GM21381 (cell line): ENCODE results near the gene SETD1B.

ENCODE experiments used
- ATAC-seq: cut with Tn5 transposase; IDR thresholded peaks from one replicate; pipeline ENCODE4 v1.9.1; 2021; ENCODE audit warnings: mild to moderate bottlenecking, moderate library complexity; ENCODE audit not compliant: unreplicated experiment

Gene SETD1B

DNA sequence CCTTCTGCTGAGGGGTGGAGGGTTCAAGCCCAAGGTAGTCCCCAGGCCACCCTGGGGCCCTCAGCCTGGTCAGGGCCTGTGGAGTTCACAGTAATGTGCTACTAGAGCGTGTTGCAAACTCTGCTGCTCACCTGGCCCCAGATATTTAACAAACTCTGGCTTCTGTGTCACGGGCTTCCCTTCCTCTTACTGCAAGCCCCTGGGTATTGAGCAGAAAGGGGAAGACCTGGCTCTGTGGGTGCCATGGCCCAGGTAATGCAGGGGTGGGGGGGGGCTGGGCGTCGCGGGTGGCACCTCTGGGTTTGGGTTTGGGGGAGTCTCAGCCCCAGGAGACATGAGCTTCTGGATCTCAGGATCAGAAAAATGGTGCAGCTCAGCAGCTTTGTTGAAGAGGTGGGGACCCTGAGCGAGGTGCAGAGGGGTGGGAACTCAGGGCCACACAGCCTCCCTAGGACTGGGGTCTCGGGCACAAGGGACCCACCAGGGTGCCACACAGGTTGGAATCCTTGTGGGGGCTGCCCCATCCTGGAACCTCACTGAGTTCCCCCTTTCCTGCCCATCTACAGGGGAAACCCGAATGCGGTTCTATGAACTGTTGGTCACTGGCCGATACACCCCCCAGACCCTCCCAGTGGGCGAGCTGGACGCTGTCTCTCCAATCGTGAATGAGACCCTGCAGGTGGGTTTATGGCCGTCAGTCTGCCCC is 4.0 kb downstream of the SETD1B start:
- no peak for ATAC-seq

DNA sequence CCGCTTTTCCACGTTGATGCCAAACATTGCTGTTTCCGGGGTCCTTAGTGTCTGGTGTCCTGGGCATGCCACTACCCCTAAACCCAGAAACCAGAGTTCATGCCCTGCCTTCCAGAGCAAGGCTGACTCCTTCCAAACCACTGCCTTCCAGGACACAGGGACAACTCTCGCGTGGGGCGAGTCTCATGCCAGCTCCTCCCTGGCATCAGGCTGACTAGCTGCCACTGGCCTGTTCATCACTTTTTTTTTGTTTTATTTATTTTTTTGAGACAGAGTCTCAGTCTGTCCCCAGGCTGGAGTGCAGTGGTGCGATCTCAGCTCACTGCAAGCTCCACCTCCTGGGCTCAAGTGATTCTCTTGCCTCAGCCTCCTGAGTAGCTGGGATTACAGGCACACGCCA is 4.8 kb downstream of the SETD1B start:
- ATAC-seq = no peak

- ATAC-seq = no peak
Observed at GRCh38 chr12:121809712-121810116, 5.9 kb downstream of the SETD1B start.

GRCh38 chr12:121810234-121810817 is 6.5 kb downstream of the SETD1B start:
- no peak for ATAC-seq

DNA sequence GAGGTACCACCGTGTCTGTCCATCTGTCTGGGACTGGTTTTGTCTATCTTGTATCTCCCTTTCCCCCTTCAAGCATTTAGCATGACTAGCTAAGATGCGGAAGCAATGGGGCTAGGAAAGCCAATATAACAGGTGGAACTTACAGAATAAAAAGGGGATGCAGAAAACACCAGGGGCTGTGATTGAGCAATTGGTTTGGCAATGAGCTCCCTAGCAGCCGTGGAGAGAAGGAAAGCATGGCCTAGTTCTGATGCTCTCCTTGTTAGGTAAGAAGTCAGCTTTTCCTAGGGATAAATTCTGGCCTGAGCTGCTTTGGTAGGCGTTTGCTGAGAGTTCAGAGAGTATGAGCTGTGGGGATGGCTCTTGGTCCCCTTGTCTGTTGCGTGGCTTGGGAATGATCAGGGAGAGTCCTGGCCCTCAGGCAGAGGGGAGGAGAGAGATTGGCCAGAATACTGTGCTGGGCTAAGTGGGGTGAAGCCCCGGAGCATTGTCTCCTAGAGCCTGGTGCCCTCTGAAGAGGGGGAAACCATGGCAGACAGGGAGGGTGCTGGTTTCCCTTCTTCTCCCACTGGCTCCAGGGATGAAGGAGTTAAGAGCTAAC is 7.1 kb downstream of the SETD1B start:
- ATAC-seq = no peak

- peak; percentile 60 for ATAC-seq
Observed at GRCh38 chr12:121811434-121812319, 7.9 kb downstream of the SETD1B start.

DNA sequence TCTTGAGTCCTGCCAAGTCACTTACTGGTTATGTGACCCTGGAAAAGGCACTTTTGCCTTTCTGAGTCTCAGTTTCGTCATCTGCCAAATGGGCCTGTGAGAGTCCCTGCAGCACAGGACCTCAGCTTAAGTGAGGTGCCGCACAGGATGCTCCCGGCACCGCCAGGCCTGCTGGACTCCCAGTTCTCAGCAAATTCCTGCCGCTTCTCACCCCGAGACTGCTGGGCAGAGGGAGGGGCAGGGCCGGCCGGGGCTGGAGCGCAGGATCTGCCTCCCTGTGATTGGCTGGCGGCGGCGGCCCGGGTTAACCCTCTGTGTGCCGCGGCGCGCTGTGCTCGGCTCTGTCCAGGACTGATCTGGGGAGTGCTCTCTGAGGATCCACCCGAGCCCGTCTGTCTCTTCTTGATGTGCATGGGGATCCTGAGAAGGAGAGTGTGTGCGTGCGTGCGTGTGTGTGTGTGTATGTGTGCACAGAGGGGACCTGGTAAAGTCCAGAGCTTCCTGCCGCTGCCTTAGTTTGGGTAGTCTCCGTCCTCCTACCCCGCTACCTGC is 8.6 kb downstream of the SETD1B start:
- ATAC-seq = peak; percentile 20

DNA sequence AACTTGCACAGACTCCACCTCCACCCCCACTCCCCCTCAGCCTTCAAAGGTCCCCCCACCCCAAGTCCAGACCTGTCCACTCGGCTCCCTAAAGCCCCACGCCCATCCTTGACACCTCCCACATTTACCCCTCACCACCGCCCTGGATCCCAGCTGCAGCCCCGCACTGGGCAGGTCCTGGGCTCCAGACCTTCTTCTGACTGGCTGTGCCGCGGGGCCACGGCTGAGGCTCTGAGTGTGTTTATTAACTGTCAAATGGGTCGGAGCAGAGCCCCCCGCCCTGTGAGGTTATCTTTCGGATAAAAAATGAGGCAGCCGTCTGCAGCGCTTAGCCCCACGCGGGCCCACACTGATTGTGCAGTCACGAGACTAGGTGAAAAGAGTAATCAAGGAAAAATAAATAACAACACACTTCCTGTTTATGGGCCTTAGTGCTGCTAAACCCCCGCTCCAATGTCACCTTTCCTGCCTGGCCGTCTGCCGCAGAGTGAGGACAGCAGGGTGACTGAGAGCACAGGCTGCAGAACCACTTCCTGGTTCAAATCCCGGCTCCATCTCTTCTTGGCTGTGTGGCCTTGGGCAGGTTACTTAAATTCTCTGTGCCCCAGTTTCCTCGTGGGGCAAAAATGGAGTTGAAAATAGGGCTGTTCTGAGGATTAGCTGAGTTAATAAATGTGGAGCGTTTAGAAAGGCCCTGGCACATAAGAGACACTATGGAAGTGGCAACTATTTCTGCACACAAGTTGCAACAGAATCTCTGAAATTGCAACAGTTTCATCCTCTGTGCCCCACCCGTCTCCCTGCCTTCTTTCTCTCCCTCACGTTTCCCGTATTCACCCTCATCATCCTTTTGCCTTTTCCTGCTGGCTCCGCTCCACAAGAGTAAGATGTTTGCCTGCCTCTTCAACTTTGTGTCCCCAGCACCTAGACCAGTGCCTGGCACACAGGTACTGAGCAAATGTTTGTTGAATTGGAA is 9.4 kb downstream of the SETD1B start:
- ATAC-seq = no peak

DNA sequence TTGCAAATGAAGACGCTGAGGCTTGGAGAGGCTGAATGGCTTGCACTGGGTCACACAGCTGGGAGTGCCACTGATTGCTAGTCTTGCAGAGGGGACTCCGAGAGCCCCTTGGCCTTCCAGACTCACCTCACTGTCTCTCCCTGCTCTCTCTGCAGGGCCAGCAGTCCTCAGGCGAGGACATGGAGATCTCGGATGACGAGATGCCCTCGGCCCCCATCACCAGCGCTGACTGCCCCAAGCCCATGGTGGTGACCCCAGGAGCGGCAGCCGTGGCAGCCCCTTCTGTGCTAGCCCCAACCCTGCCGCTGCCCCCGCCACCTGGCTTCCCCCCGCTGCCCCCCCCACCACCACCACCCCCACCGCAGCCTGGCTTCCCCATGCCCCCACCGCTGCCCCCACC is 10.1 kb downstream of the SETD1B start:
- ATAC-seq = no peak

DNA sequence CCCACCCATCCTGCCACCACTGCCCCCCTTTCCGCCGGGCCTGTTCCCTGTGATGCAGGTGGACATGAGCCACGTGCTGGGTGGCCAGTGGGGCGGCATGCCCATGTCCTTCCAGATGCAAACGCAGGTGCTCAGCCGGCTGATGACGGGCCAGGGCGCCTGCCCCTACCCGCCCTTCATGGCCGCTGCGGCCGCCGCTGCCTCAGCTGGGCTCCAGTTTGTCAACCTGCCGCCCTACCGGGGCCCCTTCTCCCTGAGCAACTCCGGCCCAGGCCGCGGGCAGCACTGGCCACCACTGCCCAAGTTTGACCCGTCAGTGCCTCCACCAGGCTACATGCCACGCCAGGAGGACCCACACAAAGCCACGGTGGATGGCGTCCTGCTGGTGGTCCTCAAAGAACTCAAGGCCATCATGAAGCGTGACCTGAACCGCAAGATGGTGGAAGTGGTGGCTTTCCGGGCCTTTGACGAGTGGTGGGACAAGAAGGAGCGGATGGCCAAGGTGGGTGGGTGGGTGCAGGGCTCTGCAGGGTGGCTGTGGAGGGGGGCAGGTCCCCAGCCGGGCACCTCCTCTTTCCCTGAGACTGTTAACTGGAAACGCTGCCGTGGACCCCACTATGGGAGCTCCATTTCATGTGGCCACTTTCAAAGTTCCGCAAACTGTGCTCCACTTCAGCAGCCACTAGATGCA is 10.8 kb downstream of the SETD1B start:
- ATAC-seq = no peak

DNA sequence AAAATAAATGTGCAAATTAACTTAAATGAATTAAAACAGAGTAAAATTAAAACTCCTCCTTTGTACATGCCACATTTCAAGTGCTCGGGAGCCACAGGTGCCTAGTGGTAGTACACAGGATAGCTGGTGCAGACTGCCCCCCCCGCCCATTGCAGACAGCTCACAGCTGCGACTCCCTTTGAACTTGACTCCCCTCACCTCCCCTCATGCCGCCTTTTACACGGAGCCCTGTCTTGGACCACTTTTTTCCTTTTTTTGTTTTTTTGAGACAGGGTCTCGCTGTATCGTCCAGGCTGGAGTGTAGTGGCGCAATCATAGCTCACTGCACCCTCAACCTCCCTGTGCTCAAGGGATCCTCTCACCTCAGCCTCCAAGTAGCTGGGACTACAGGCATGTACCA is 11.5 kb downstream of the SETD1B start:
- ATAC-seq = no peak

DNA sequence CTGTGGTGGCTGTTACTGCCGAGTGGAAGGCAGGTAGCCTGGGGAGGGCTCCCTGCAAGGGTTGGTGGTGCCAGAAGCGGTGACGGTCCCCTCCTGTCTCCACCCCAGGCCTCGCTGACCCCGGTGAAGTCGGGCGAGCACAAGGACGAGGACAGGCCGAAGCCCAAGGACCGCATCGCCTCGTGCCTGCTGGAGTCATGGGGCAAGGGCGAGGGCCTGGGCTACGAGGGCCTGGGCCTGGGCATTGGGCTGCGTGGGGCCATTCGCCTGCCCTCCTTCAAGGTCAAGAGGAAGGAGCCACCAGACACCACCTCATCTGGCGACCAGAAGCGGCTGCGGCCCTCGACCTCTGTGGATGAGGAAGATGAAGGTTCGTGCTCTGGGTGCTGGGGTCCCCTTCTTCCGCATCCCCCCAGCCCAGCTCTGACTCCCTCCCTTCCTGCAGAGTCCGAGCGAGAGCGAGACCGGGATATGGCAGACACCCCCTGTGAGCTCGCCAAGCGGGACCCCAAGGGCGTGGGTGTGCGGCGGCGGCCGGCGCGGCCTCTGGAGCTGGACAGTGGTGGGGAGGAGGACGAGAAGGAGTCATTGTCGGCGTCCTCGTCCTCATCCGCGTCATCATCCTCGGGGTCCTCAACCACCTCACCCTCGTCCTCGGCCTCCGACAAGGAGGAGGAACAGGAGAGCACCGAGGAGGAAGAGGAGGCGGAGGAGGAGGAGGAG is 13.3 kb downstream of the SETD1B start:
- no peak for ATAC-seq

GRCh38 chr12:121817648-121818043 is 13.8 kb downstream of the SETD1B start:
- no peak for ATAC-seq

DNA sequence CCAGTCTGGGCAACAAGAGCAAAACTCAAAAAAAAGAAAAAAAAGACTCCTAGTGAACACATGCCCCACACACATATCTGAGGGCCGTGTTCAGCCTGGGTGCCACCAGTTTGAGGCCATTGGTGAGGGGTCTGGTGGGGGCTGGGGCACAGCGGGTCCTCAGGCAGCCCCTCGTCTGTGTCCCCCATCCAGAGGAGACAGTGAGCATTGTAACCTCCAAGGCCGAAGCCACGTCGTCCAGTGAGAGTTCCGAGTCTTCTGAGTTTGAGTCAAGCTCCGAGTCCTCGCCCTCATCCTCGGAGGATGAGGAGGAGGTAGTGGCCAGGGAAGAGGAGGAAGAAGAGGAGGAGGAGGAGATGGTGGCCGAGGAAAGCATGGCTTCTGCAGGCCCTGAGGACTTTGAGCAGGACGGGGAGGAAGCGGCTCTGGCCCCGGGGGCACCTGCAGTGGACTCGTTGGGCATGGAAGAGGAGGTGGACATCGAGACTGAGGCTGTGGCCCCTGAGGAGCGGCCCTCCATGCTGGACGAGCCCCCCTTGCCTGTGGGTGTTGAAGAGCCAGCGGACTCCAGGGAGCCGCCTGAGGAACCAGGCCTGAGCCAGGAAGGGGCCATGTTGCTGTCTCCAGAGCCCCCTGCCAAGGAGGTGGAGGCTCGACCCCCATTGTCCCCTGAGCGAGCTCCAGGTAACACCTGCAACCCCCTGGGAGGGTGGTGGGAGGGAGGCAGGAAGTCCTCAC is 15.6 kb downstream of the SETD1B start:
- no peak for ATAC-seq

- ATAC-seq = no peak
Observed at GRCh38 chr12:121820056-121820455, 16.2 kb downstream of the SETD1B start.

GRCh38 chr12:121822393-121823100 is 18.7 kb downstream of the SETD1B start:
- no peak for ATAC-seq

DNA sequence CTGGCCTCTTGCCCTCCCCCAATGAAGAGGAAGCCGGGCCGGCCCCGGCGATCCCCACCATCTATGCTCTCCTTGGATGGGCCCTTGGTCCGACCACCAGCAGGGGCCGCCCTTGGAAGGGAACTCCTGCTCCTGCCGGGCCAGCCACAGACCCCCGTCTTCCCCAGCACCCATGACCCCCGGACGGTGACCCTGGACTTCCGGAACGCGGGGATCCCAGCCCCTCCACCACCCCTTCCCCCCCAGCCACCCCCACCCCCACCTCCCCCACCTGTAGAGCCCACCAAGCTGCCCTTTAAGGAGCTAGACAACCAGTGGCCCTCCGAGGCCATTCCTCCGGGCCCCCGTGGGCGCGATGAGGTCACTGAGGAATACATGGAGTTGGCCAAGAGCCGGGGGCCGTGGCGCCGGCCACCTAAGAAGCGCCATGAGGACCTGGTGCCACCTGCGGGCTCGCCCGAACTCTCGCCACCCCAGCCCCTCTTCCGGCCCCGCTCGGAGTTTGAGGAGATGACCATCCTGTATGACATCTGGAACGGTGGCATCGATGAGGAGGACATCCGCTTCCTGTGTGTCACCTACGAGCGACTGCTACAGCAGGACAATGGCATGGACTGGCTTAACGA is 19.4 kb downstream of the SETD1B start:
- no peak for ATAC-seq
